ENCODE data around the gene EIF1AD. TPM values are rescaled to one million over a fixed set of nuclear protein-coding genes. Genes with fewer than 3 reads are reported as not detected.

The EIF1AD gene
- total RNA-seq, 1 donor from 2014 or later, result 22.2 TPM

DNA sequence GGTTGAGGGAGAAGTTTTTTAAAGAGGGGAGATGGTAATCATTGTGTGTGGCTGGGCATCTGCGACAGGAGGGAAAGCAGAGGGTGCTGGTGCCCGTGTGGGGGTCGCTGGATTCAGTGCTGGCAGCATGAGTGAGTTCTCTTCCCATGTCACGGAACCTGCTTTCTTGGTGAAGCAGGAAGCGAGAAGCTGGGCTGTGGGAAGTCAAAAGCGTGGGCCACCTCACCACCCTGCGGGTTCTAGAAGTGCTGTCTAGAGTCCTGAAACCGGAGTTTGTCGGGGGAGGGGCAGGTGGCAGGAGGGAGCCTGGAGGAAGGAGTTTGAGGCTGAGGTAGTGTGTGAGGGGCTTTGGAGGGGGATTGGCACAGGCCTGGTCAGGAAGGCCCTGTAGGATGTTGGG lies 26.2 kb downstream of the EIF1AD start:
- Histone ChIP-seq H3K9me3 (ENCODE audit: low read depth) (no peaks in the 10 kb centered on the region), H2AFZ (replicated peaks) (no peak overlapping the region), H3K27me3 (no peaks in the 10 kb centered on the region), H3K4me2 (no peak overlapping the region), H3K36me3 (no peaks in the 10 kb centered on the region), H4K20me1 (ENCODE audit: low read depth) (no peaks in the 10 kb centered on the region), H3K9ac (no peak overlapping the region), H3K79me2 (ENCODE audit: low read depth) (no peaks in the 10 kb centered on the region), H3K4me1 (no peaks in the 10 kb centered on the region), H3K4me3 (no peak overlapping the region), H3F3A (ENCODE audit: low read depth) (no peaks in the 10 kb centered on the region), H3K27ac (no peak overlapping the region)
- DNase-seq (ENCODE audit: low spot score), result no peak
- TF ChIP-seq EZH2 (IDR thresholded peaks at IDR 0.05) (no peak), CTCF (IDR thresholded peaks at IDR 0.05) (no peak), EZH2phosphoT487 (IDR thresholded peaks at IDR 0.05) (no peak)
- Mint-ChIP-seq H3K9me3 (no peaks in the 10 kb centered on the region), H3K27me3 (ENCODE audit: insufficient read depth, low read depth) (peaks cover 3% of the 10 kb centered on the region), H3K4me3 (no peak overlapping the region), H3K27ac (no peak overlapping the region), H3K36me3 (peaks cover 27% of the 10 kb centered on the region), H3K4me1 (peaks cover 6% of the 10 kb centered on the region)

DNA sequence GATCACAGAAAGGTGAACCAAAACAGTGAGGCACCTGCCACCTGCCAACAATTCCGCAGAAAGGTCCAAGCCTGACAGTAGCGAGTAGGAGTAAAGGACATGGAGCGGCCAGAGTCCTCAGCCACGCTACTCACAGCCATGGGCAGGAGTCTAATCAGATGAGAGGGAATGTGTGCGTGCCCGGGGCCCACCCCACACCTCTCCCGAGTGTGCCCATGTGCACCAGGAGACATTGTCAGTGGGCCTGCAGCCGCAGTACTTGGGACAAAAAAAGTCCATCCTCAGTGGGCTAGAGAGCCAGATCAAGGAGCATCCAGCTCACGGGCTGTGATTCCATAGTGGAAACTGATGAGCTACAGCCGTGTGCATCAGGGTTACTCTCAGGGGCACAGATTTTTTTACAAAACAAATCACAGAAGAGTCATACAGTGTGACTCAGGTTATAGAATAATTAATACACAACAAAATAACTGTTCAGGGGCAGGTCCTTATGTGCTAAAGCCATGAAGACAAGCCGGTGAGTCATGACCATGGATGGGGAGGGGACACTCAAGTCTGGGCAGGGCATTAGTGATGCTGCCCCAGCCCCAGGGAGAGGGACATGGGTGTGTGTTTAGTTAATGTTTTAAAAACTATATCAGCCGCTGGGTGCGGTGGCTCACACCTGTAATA lies 28.4 kb downstream of the EIF1AD start:
- Histone ChIP-seq H3K9ac (no peak overlapping the region), H3K27me3 (no peaks in the 10 kb centered on the region), H2AFZ (replicated peaks) (no peak overlapping the region), H3K27ac (no peak overlapping the region), H3K4me3 (no peak overlapping the region), H3K36me3 (no peaks in the 10 kb centered on the region), H3F3A (ENCODE audit: low read depth) (no peaks in the 10 kb centered on the region), H3K4me1 (no peaks in the 10 kb centered on the region), H3K9me3 (ENCODE audit: low read depth) (no peaks in the 10 kb centered on the region), H3K4me2 (no peak overlapping the region), H4K20me1 (ENCODE audit: low read depth) (no peaks in the 10 kb centered on the region), H3K79me2 (ENCODE audit: low read depth) (no peaks in the 10 kb centered on the region)
- DNase-seq (ENCODE audit: low spot score), result no peak
- Mint-ChIP-seq H3K4me3 (peak overlapping the region; percentile 15), H3K9me3 (no peaks in the 10 kb centered on the region), H3K4me1 (peaks cover 14% of the 10 kb centered on the region), H3K27ac (no peak overlapping the region), H3K27me3 (ENCODE audit: insufficient read depth, low read depth) (peaks cover 2% of the 10 kb centered on the region), H3K36me3 (peaks cover 36% of the 10 kb centered on the region)
- TF ChIP-seq EZH2 (IDR thresholded peaks at IDR 0.05) (no peak), EZH2phosphoT487 (IDR thresholded peaks at IDR 0.05) (no peak), CTCF (IDR thresholded peaks at IDR 0.05) (no peak)

GRCh38 chr11:65972116-65972515 lies 29.8 kb downstream of the EIF1AD start:
- H3K4me3 Mint-ChIP-seq, result no peak overlapping the region
- Histone ChIP-seq H3F3A (ENCODE audit: low read depth) (no peaks in the 10 kb centered on the region), H3K9ac (no peak overlapping the region), H3K4me3 (no peak overlapping the region), H3K27me3 (no peaks in the 10 kb centered on the region), H3K4me2 (no peak overlapping the region), H3K4me1 (no peaks in the 10 kb centered on the region), H3K9me3 (ENCODE audit: low read depth) (no peaks in the 10 kb centered on the region), H3K27ac (no peak overlapping the region), H3K36me3 (no peaks in the 10 kb centered on the region), H4K20me1 (ENCODE audit: low read depth) (no peaks in the 10 kb centered on the region), H3K79me2 (ENCODE audit: low read depth) (no peaks in the 10 kb centered on the region), H2AFZ (replicated peaks) (no peak overlapping the region)
- no peak for DNase-seq (ENCODE audit: low spot score)
- no peak overlapping the region for H3K27ac Mint-ChIP-seq
- TF ChIP-seq EZH2phosphoT487 (IDR thresholded peaks at IDR 0.05) (no peak), CTCF (IDR thresholded peaks at IDR 0.05) (no peak), EZH2 (IDR thresholded peaks at IDR 0.05) (no peak)
- H3K9me3 Mint-ChIP-seq, result no peaks in the 10 kb centered on the region
- H3K27me3 Mint-ChIP-seq (ENCODE audit: insufficient read depth, low read depth), result peaks cover 2% of the 10 kb centered on the region
- peaks cover 14% of the 10 kb centered on the region for H3K4me1 Mint-ChIP-seq
- peaks cover 39% of the 10 kb centered on the region for H3K36me3 Mint-ChIP-seq
